Measurements from ENCODE around the gene DEPP1. TPM values are rescaled to one million over a fixed set of nuclear protein-coding genes. Genes with fewer than 3 reads are reported as not detected.

Gene DEPP1
- total and polyA plus RNA-seq, 2 donors (not counting 3 experiments of a cell fraction or from before 2014, with no cell fraction given): 364 to 951 TPM

GRCh38 chr10:44955413-44956070, 23.1 kb downstream of the DEPP1 start:
- POLR2A ChIA-PET: no interaction called here
- no peak overlapping the region for H3K27ac ChIP-seq (ENCODE audit: insufficient read depth, low read depth, low read length)
- no peak overlapping the region for H2AFZ ChIP-seq (ENCODE audit: low read depth, low read length)
- TF ChIP-seq MAX (IDR thresholded peaks at IDR 0.05; ENCODE audit: insufficient read depth, insufficient read length) (no peak), FOS (IDR thresholded peaks at IDR 0.05; ENCODE audit: borderline replicate concordance, insufficient read depth, low read length) (no peak), POLR2AphosphoS5 (IDR thresholded peaks at IDR 0.05; ENCODE audit: insufficient read depth, low read depth, low read length) (no peak), MYC (IDR thresholded peaks at IDR 0.05; ENCODE audit: low read depth, low read length) (no peak), GATA2 (IDR thresholded peaks at IDR 0.05; ENCODE audit: insufficient read depth, insufficient read length, low read depth, low read length) (no peak), POLR2A (IDR thresholded peaks at IDR 0.05; ENCODE audit: low read depth, low read length) (no peak), EZH2 (IDR thresholded peaks at IDR 0.05; ENCODE audit: borderline replicate concordance, low read depth, low read length, severe bottlenecking) (no peak), JUN (IDR thresholded peaks at IDR 0.05; ENCODE audit: borderline replicate concordance, insufficient read depth, insufficient read length, low read depth) (no peak)
- TF ChIP-seq, protein P1, sequence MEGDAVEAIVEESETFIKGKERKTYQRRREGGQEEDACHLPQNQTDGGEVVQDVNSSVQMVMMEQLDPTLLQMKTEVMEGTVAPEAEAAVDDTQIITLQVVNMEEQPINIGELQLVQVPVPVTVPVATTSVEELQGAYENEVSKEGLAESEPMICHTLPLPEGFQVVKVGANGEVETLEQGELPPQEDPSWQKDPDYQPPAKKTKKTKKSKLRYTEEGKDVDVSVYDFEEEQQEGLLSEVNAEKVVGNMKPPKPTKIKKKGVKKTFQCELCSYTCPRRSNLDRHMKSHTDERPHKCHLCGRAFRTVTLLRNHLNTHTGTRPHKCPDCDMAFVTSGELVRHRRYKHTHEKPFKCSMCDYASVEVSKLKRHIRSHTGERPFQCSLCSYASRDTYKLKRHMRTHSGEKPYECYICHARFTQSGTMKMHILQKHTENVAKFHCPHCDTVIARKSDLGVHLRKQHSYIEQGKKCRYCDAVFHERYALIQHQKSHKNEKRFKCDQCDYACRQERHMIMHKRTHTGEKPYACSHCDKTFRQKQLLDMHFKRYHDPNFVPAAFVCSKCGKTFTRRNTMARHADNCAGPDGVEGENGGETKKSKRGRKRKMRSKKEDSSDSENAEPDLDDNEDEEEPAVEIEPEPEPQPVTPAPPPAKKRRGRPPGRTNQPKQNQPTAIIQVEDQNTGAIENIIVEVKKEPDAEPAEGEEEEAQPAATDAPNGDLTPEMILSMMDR (IDR thresholded peaks at IDR 0.05; ENCODE audit: extremely low read depth in 1 of 2, insufficient read depth in 1 of 2, low read depth in 1 of 2, low read length in 2 of 2): no peak
- H3K4me1 ChIP-seq (ENCODE audit: control insufficient read depth, extremely low read depth, insufficient read depth, low read length): peaks cover 11% of the 10 kb centered on the region
- FAIRE-seq: no peak
- H3K4me2 ChIP-seq (ENCODE audit: insufficient read depth, low read length): no peak overlapping the region
- H3K9me3 ChIP-seq (replicated peaks; ENCODE audit: control insufficient read depth, insufficient read depth, low read length): no peaks in the 10 kb centered on the region
- dilution Hi-C loops (cut with MboI; ENCODE audit: extremely low pct_ligation_motif_present, low sequenced_read_pairs): no loop called here
- H3K4me3 ChIP-seq (replicated peaks in 1 of 3; ENCODE audit: insufficient read depth in 1 of 3, low read depth in 1 of 3, low read length in 3 of 3): no peak overlapping the region
- intact Hi-C loops (cut with micrococcal nuclease): no loop called here
- no TSS peak for BruUV-seq (replicated peaks)
- no peaks in the 10 kb centered on the region for H3K27me3 ChIP-seq (ENCODE audit: control insufficient read depth in 2 of 2, insufficient read depth in 2 of 2, low read length in 2 of 2)
- no peak for DNase-seq (ENCODE audit: low read depth, low spot score)
- CTCF ChIA-PET: no interaction called here
- H3K9ac ChIP-seq (replicated peaks; ENCODE audit: extremely low read depth, insufficient read depth, low read length): no peak overlapping the region
- H3K79me2 ChIP-seq (ENCODE audit: control insufficient read depth, insufficient read depth, low read length): no peaks in the 10 kb centered on the region
- no peaks in the 10 kb centered on the region for H4K20me1 ChIP-seq (replicated peaks; ENCODE audit: control insufficient read depth, extremely low read depth, insufficient read depth, low read length)
- H3K9me1 ChIP-seq (replicated peaks; ENCODE audit: control insufficient read depth, extremely low read depth, insufficient read depth, low read length): no peaks in the 10 kb centered on the region
- H3K36me3 ChIP-seq (ENCODE audit: control insufficient read depth in 2 of 2, extremely low read depth in 1 of 2, insufficient read depth in 2 of 2, low read length in 2 of 2): no peaks in the 10 kb centered on the region
